ENCODE results near the gene NOL8.

The NOL8 gene

DNA sequence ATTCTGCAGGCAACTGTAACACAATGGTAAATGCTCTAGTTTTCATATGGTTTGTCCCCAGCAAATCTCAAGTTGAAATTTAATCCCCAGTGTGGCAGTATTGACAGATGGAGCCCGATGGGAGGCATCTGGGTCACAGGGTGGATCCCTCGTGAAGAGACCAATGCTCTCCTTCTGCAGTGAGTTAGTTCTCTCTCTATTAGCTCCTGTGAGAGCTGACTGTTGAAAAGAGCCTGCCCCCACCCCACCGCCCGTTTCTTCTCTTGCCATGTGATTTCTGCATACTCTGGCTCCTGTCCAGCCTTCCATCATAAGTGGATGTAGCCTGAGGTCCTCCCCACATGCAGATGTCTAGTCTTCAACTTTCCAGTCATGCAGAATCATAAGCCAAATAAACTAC is 58.7 kb downstream of the NOL8 start:
- DNase-seq (ENCODE audit: low read depth in 2 of 2) = no peak

DNA sequence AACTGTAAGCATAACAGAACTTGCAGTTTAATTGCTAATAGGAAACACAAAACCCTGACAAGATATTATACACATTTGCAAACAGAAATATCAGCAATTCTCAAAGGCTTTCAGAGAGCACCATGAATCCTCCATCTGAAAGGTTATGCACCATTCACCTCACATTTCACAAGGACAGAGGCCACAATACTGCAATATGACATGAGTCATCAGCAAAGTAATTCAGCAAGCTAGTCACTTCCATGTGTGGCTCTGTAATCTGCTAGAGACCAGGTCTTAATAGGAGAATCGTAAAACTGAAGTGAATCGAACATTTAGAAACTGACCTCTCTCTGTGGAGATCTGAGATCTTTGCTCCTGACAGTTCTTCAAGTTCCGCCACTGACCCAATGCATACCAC is 60.0 kb downstream of the NOL8 start:
- no peak for DNase-seq (ENCODE audit: low read depth in 2 of 2)

DNA sequence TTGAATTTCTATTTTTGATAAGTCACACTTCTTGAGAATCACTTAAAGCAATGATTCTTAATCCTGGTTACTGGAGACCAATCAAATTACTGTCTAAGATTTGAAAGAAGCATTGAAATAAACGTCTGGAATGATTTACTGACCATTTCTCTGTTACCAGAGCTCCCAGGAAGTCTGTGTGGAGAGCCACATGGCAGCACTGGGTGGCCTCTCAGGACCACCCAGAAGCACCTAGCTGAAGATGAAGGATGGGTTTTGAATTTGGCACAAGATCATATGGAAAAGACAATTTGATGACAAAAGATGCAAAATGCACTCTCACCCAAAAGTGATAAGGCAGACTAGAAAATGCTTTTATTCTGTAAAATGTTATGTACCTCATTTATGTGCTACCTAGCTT is 62.0 kb downstream of the NOL8 start:
- DNase-seq (ENCODE audit: low read depth in 2 of 2) = no peak

DNA sequence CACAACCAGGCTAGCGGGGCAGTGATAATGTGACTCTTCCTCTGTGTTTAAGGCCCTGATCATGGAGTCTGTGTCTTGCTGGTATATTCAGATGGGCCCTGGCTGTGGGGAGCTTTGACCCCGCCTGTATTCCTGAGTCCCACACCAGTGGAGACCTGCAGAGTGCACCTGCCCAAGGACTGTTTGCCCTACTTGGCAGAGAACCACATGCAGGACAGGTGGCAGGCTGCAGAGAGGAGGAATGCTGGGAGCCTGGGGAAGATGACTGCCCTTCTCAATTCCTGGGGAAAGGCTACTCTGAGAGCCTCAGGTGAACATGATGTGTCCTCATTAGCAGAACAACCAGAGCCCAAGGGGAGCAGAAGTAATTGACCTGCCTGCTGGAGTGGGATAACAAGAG is 67.8 kb downstream of the NOL8 start:
- DNase-seq (ENCODE audit: low read depth in 2 of 2) = no peak

DNA sequence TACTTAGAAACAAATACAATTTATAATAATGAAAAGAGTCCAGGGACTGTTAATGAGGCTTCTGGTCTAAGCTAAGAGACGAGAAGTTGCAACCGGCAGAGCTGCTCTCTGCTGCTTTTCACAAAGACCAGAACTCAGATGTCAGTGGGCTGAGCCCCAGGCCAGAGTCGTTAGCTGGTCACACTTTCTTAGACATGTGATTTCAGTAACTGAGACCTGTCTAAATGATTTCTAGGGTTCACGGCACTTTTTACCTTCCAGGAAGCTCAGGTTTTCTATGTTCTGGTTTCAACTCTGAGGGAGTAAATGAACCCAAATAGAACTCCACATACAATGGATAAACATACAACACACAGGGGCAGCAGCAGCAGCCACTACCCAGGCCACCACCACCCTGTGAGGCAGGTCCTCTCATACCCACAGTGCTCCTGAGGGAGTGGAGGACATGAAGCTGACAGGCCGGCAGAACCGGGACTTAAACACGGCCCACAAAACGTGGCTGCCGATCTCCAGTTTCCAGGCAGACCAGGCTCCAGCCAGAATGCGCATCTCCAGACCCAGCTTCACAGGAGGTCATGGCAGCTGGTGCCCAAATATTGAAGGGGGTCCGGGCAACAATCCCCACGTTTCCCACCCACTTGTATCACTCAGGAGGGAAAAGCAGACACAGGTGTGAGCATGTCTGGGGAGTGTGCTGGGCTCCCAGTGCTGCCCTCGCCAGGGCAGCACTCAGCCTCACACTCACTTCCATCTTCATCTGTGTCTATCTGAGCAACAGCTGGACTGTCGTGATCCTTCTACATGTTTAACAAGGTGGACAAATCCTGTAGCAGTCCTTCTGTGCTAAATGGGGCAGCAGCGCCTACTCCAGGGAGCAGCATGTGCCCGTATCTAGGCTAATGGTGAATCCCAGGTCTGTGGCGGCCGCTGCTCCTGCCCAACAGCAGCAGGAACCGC is 70.5 kb downstream of the NOL8 start:
- DNase-seq (ENCODE audit: low read depth in 2 of 2) = no peak

DNA sequence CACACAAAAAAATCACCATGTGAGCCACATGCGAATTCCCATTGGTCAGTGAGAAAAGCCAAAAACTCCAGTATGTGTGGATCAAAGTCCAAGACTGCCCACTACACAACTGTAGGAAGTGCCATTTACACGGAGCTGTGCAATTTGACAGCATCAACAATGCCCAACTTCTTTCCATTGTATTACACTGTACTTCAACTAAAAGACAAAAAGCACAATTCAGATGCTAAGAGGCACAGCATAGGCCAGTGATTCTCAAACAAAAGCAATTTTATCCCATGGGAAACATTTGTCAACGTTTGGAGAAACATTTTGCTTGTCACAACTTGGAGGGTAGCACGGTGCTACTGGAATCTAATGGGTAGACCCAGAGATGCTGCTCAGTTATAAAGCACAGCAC is 71.5 kb downstream of the NOL8 start:
- no peak for DNase-seq (ENCODE audit: low read depth in 2 of 2)

DNA sequence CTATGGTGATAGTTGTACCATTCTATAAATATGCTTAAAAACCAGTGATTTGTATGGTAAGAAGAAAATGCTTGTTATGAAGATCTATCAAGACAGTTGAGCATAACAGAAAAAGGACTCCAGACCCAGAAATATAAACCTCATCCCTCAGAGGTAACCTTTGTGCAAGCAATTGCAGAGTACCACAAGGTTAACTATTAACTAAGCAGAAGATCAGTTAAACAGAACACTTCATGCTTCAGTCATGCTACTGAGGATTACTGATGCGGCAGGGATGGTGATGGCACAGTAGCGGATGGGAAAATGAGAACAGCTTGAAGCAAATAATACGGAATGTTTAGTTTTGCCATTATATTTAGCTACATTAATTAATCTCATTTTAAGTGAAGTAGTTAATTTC is 77.2 kb downstream of the NOL8 start:
- DNase-seq (ENCODE audit: low read depth in 2 of 2) = no peak
